Ovary (tissue), 9 donors: ENCODE results near the gene TAS2R31. TPM values are rescaled to one million over a fixed set of nuclear protein-coding genes. Genes with fewer than 3 reads are reported as not detected.
"Not testable (repeated sequence)": the region's sequence is repeated elsewhere in the genome, so short reads cannot be mapped to it uniquely, and the experiment has no call there.

Experiments
- DNase-seq, 5 donors: peaks; one replicate each; pipeline ENCODE4 v3.0.0-alpha.2; 2019 to 2020
- H3K27ac ChIP-seq, 2 donors: fragments of 200-600 bp; one replicate each; pipeline versions ENCODE4 v1.5.1 to v1.8.0; 2019 to 2022
- H3K27me3 ChIP-seq: fragments of 200-600 bp; one replicate; pipeline ENCODE4 v1.8.0; 2022
- H3K36me3 ChIP-seq: fragments of 200-600 bp; sonication (generic); one replicate; pipeline ENCODE4 v1.5.1; 2019
- H3K4me1 ChIP-seq: one replicate; pipeline ENCODE4 v1.8.1; 2013; ENCODE audit warnings: mild to moderate bottlenecking, moderate library complexity; ENCODE audit not compliant: insufficient read depth
- H3K4me3 ChIP-seq: fragments of 200-600 bp; sonication (generic); one replicate; pipeline ENCODE4 v1.5.1; 2017
- H3K9me3 ChIP-seq, 2 donors: fragments of 200-600 bp in 1 of 2; sonication (generic) in 1 of 2; one replicate each; pipeline versions ENCODE4 v1.5.1 to v1.8.1; 2013 to 2019; ENCODE audit warnings: mild to moderate bottlenecking in 1 of 2, moderate library complexity in 1 of 2
- CTCF ChIP-seq, 3 donors: fragments of 450-650 bp in 2 of 3; fragments of 200-600 bp in 1 of 3; IDR thresholded peaks; one replicate each; pipeline versions ENCODE4 v1.5.1 to v1.8.0; 2016 to 2022; ENCODE audit warnings: antibody characterized with exemption in 3 of 3, mild to moderate bottlenecking in 1 of 3
- EP300 ChIP-seq: sonication (generic); formaldehyde crosslinking; IDR thresholded peaks from one replicate; pipeline ENCODE4 v1.6.1; 2017; ENCODE audit warnings: antibody characterized with exemption
- POLR2A ChIP-seq: fragments of 450-650 bp; IDR thresholded peaks from one replicate; pipeline ENCODE4 v1.6.1; 2017; ENCODE audit warnings: antibody characterized with exemption, mild to moderate bottlenecking, moderate library complexity
- WGBS, 3 donors: extraction: QIAGEN DNeasy Blood & Tissue Kit in 1 of 3; methylation state at CpG; one replicate each; pipeline versions ENCODE4 v1.1.5 to v1.1.7; 2013 to 2017; 5-methylcytosine and 5-hydroxymethylcytosine counted together
- intact Hi-C, 4 donors: fragments of 100-400 bp; cut with DNase I; formaldehyde crosslinking; loops; one replicate each; pipeline versions ENCODE4 v1.11.0 to v1.15.1; 2022 to 2023
- polyA plus RNA-seq, 2 donors: library from polyadenylated mRNA; stranded (reverse); fragments of 200-250 nt in 1 of 2; fragments of 350-450 nt in 1 of 2; fragmentation: Illumina TruSeq in 1 of 2; extraction: RNeasy Lipid Tissue Mini Kit (QIAGEN cat#74804) in 1 of 2; gene quantifications; one replicate each; pipeline ENCODE4 v1.2.3, GENCODE V29; 2013 to 2014
- total RNA-seq, 7 donors: library from RNA; depleted of rRNA in 2 of 7; stranded (reverse); fragments of >200 nt in 2 of 7; fragmentation: NEBNext Ultra II Directional in 3 of 7; extraction: Animal tissue kit (Norgen Biotek cat#: 25700) in 3 of 7; gene quantifications; one replicate each; pipeline versions ENCODE4 v1.1.0 to v1.2.4, GENCODE V29; 2016 to 2023
- donor health status: DM: no; HTN: no; CAD: no; lungs with moderate emphysema.
- donor health status: DM: no; HTN: no; CAD: no.
- donor health status: Bipolar disorder and iron deficiency.
- donor health status: DM: yes; HTN: yes; CAD: no.
- donor health status: DM: no; HTN: no; CAD: no.
- donor health status: DM: yes; HTN: yes; CAD: no.

Gene TAS2R31
- total and polyA plus RNA-seq, 9 donors: 0.18 to 8.6 (median 3.8) TPM

GRCh38 chr12:11059041-11059440 is 27.8 kb upstream of the TAS2R31 start:
- WGBS, 3 donors: 98 to 100% (median 99%) methylated on average over 3 of the region's 3 CpGs
- TF ChIP-seq POLR2A: no peak
- no peak for TF ChIP-seq EP300
- H3K27ac ChIP-seq: no peak overlapping the region

GRCh38 chr12:11055306-11055705 is 24.1 kb upstream of the TAS2R31 start:
- no peak overlapping the region for H3K4me3 ChIP-seq
- DNase-seq: no peak
- no peak overlapping the region for H3K27ac ChIP-seq
- intact Hi-C loops: no loop called here
- 39 to 82% (median 49%) methylated on average over 2 of the region's 2 CpGs for WGBS, 3 donors
- TF ChIP-seq POLR2A (no peak), EP300 (no peak), CTCF (IDR thresholded peaks at IDR 0.05) (no peak)
- H3K27me3 ChIP-seq: no peaks in the 10 kb centered on the region
- no peaks in the 10 kb centered on the region for H3K36me3 ChIP-seq
- H3K9me3 ChIP-seq: no peaks in the 10 kb centered on the region
- H3K4me1 ChIP-seq: no peaks in the 10 kb centered on the region

More at GRCh38 chr12:11059041-11059440, 27.8 kb upstream of the TAS2R31 start:
- no peaks in the 10 kb centered on the region for H3K27me3 ChIP-seq
- no peak overlapping the region for H3K4me3 ChIP-seq
- intact Hi-C loops: no loop called here
- H3K4me1 ChIP-seq: no peaks in the 10 kb centered on the region
- H3K36me3 ChIP-seq: no peaks in the 10 kb centered on the region
- no peak for DNase-seq
- H3K9me3 ChIP-seq: no peaks in the 10 kb centered on the region

DNA sequence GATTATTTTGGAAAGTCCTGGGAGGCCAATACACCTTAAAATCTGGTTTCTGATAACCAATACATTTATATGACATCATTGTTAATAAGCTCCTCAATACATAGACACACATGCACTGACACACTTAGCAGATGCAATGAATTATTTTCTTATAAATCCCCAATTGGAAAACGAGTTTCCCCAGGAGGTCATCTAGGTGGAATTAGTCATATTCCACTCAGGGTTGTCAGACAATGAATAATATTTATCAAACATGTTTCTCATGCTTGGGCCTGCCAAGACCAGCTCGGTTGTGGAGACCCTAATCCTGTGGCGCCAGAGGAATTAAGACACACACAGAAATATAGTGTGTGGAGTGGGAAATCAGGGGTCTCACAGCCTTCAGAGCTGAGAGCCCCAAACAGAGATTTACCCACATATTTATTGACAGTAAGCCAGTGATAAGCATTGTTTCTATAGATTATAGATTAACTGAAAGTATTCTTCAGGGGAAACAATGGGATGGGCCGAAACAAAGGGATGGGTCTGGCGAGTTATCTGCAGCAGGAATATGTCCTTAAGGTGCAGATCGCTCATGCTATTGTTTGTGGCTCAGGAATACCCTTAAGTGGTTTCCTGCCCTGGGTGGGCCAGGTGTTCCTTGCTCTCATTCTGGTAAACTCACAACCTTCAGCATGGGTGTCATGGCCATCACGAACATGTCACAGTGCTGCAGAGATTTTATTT is 18.8 kb upstream of the TAS2R31 start:
- H3K36me3 ChIP-seq, intact Hi-C loops: not testable (repeated sequence)
- WGBS, 3 donors: 96 to 99% (median 98%) methylated on average over 7 of the region's 7 CpGs

GRCh38 chr12:11041366-11041765 is 10.2 kb upstream of the TAS2R31 start:
- intact Hi-C loops, H3K4me1 ChIP-seq, H3K27ac ChIP-seq, DNase-seq, H3K27me3 ChIP-seq, H3K4me3 ChIP-seq, H3K9me3 ChIP-seq, H3K36me3 ChIP-seq: not testable (repeated sequence)
- WGBS, 3 donors: 82 to 96% (median 95%) methylated on average over 2 of the region's 2 CpGs

More for the DNA sequence above, 18.8 kb upstream of the TAS2R31 start:
- H3K9me3 ChIP-seq, H3K4me1 ChIP-seq, H3K27ac ChIP-seq, DNase-seq, H3K4me3 ChIP-seq, H3K27me3 ChIP-seq: not testable (repeated sequence)

DNA sequence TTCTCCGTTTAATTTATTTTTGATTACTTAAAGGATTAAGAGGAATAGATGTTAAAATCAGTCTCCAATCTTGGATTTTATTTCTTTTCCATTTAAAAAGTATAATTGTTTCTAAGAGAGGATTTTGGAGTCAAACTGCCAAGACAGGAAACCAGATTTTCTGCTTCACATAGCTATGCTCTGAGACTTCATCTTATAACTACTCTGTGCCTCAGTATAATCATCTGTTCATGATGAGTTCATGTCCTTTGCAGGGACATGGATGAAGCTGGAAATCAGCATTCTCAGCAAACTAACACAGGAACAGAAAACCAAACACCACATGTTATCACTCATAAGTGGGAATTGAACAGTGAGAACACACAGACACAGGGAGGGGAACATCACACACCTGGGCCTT is 9.0 kb upstream of the TAS2R31 start:
- TF ChIP-seq EP300: no peak
- TF ChIP-seq CTCF (IDR thresholded peaks at IDR 0.05): no peak
- TF ChIP-seq POLR2A: no peak
- no peaks in the 10 kb centered on the region for H3K4me1 ChIP-seq
- H3K9me3 ChIP-seq: no peaks in the 10 kb centered on the region
- no peak for DNase-seq
- H3K4me3 ChIP-seq: no peak overlapping the region
- no peaks in the 10 kb centered on the region for H3K36me3 ChIP-seq
- intact Hi-C loops: no loop called here
- WGBS, 3 donors: 84 to 98% (median 84%) methylated on average over 1 of the region's 1 CpG
- no peaks in the 10 kb centered on the region for H3K27me3 ChIP-seq
- no peak overlapping the region for H3K27ac ChIP-seq

DNA sequence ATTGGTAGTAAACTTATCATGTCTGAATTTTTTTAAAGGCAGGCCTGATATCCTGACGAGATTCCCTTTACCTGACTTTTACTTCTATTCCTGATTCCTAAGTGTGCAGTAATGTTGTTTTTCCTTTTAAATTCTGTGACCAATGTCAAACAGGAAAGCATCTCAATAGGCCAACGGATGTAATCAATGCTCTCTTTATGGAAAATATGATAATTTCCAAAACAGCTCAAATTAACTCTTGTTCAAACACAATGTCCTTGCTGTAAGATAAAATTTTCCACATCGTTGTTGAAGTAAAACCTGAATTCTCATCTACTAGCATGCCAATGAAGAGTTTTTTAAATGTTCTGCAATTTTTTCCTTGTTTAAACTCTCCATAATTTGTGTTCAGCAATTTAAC is 8.0 kb upstream of the TAS2R31 start:
- TF ChIP-seq CTCF (IDR thresholded peaks at IDR 0.05) (no peak), POLR2A (no peak), EP300 (no peak)
- no peaks in the 10 kb centered on the region for H3K27me3 ChIP-seq
- H3K4me1 ChIP-seq: no peaks in the 10 kb centered on the region
- 55 to 73% (median 59%) methylated on average over 3 of the region's 3 CpGs for WGBS, 3 donors
- no peak overlapping the region for H3K27ac ChIP-seq
- DNase-seq: no peak
- no peak overlapping the region for H3K4me3 ChIP-seq
- intact Hi-C loops: no loop called here
- H3K9me3 ChIP-seq: no peaks in the 10 kb centered on the region
- H3K36me3 ChIP-seq: no peaks in the 10 kb centered on the region

DNA sequence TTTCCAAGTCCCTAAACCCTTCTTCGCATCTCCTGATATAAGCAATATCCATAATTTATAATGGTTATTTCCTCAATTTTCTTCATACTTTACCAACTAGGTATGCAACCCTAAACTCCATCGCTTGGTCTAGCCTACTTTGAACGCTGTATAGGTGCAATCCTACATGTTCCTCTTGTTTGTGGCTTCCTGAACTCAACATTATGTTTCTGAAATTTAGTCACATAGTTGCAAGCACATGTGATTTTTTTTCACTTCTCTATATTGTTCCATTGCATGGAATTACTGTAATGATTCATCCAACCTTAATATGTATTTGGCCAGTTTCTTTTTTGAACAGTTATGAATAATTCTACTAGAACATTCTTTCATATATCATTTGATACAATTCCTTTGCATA is 2.8 kb upstream of the TAS2R31 start:
- H3K9me3 ChIP-seq, H3K36me3 ChIP-seq, DNase-seq, H3K4me1 ChIP-seq, H3K4me3 ChIP-seq, intact Hi-C loops, H3K27ac ChIP-seq, H3K27me3 ChIP-seq: not testable (repeated sequence)
- WGBS, 3 donors: 100% methylated on average over 1 of the region's 3 CpGs
